Muscle layer of colon (tissue), 2 donors: ENCODE measurements around the gene CLIC5.

Experiments
- H3K27ac ChIP-seq: one replicate; pipeline ENCODE4 v1.7.0; 2013; ENCODE audit warnings: low read depth, mild to moderate bottlenecking, low read length, moderate library complexity
- H3K27me3 ChIP-seq, 2 donors: one replicate each; pipeline ENCODE4 v1.7.0; 2013; ENCODE audit warnings: low read length in 2 of 2, mild to moderate bottlenecking in 2 of 2; ENCODE audit not compliant: insufficient read depth in 2 of 2, control insufficient read depth in 1 of 2
- H3K36me3 ChIP-seq: one replicate; pipeline ENCODE4 v1.7.0; 2013; ENCODE audit warnings: mild to moderate bottlenecking, low read length; ENCODE audit not compliant: insufficient read depth
- H3K4me1 ChIP-seq: one replicate; pipeline ENCODE4 v1.7.0; 2013; ENCODE audit warnings: mild to moderate bottlenecking, low read length; ENCODE audit not compliant: insufficient read depth
- H3K4me3 ChIP-seq, 2 donors: one replicate each; pipeline ENCODE4 v1.7.0; 2013; ENCODE audit warnings: low read length in 2 of 2, low read depth in 1 of 2, mild to moderate bottlenecking in 1 of 2, moderate library complexity in 1 of 2
- H3K9ac ChIP-seq: one replicate; pipeline ENCODE4 v1.7.0; 2013; ENCODE audit warnings: low read length
- H3K9me3 ChIP-seq: one replicate; pipeline ENCODE4 v1.7.0; 2013; ENCODE audit warnings: mild to moderate bottlenecking, low read length
- donor health status: abdominal sarcoma.
- donor health status: Adenocarcinoma of cecum.

Gene CLIC5

GRCh38 chr6:45850378-45851033 is 165.2 kb downstream of the CLIC5 start:
- Histone ChIP-seq H3K9me3 (no peaks in the 10 kb centered on the region), H3K36me3 (no peaks in the 10 kb centered on the region), H3K4me3 (no peak overlapping the region)

GRCh38 chr6:45845567-45845966 is 170.1 kb downstream of the CLIC5 start:
- Histone ChIP-seq H3K27me3 (no peaks in the 10 kb centered on the region), H3K36me3 (no peaks in the 10 kb centered on the region), H3K27ac (no peak overlapping the region), H3K4me3 (no peak overlapping the region), H3K9ac (no peak overlapping the region), H3K4me1 (no peaks in the 10 kb centered on the region), H3K9me3 (no peaks in the 10 kb centered on the region)

More at GRCh38 chr6:45850378-45851033, 165.2 kb downstream of the CLIC5 start:
- Histone ChIP-seq H3K27me3 (no peaks in the 10 kb centered on the region), H3K27ac (no peak overlapping the region), H3K4me1 (no peaks in the 10 kb centered on the region), H3K9ac (no peak overlapping the region)

- Histone ChIP-seq H3K9me3 (no peaks in the 10 kb centered on the region), H3K27me3 (no peaks in the 10 kb centered on the region), H3K36me3 (no peaks in the 10 kb centered on the region), H3K27ac (no peak overlapping the region), H3K4me1 (no peaks in the 10 kb centered on the region), H3K9ac (no peak overlapping the region), H3K4me3 (no peak overlapping the region)
These were observed 170.7 kb downstream of the CLIC5 start for GRCh38 chr6:45844986-45845385.

GRCh38 chr6:45843848-45844521 is 171.7 kb downstream of the CLIC5 start:
- H3K27ac ChIP-seq, result no peak overlapping the region
- no peaks in the 10 kb centered on the region for H3K36me3 ChIP-seq
- H3K4me3 ChIP-seq, result no peak overlapping the region
- H3K9me3 ChIP-seq, result no peaks in the 10 kb centered on the region
- H3K27me3 ChIP-seq, result no peaks in the 10 kb centered on the region
- H3K4me1 ChIP-seq, result no peaks in the 10 kb centered on the region
- H3K9ac ChIP-seq, result no peak overlapping the region

GRCh38 chr6:45841062-45841461 is 174.6 kb downstream of the CLIC5 start:
- Histone ChIP-seq H3K27me3 (no peaks in the 10 kb centered on the region), H3K4me1 (no peaks in the 10 kb centered on the region), H3K9me3 (no peaks in the 10 kb centered on the region), H3K9ac (no peak overlapping the region), H3K4me3 (no peak overlapping the region), H3K27ac (no peak overlapping the region), H3K36me3 (no peaks in the 10 kb centered on the region)

GRCh38 chr6:45838996-45839395 is 176.7 kb downstream of the CLIC5 start:
- Histone ChIP-seq H3K27me3 (no peaks in the 10 kb centered on the region), H3K27ac (no peak overlapping the region), H3K9me3 (no peaks in the 10 kb centered on the region), H3K4me3 (no peak overlapping the region), H3K4me1 (no peaks in the 10 kb centered on the region), H3K36me3 (no peaks in the 10 kb centered on the region), H3K9ac (no peak overlapping the region)

- H3K27me3 ChIP-seq, result no peaks in the 10 kb centered on the region
- no peaks in the 10 kb centered on the region for H3K9me3 ChIP-seq
- no peak overlapping the region for H3K27ac ChIP-seq
- H3K36me3 ChIP-seq, result no peaks in the 10 kb centered on the region
- no peak overlapping the region for H3K4me3 ChIP-seq
- no peak overlapping the region for H3K9ac ChIP-seq
- no peaks in the 10 kb centered on the region for H3K4me1 ChIP-seq
These were observed 177.2 kb downstream of the CLIC5 start for GRCh38 chr6:45838451-45838850.

GRCh38 chr6:45837541-45838200 is 178.0 kb downstream of the CLIC5 start:
- Histone ChIP-seq H3K27ac (no peak overlapping the region), H3K4me1 (no peaks in the 10 kb centered on the region), H3K9me3 (no peaks in the 10 kb centered on the region), H3K9ac (no peak overlapping the region), H3K36me3 (no peaks in the 10 kb centered on the region), H3K4me3 (no peak overlapping the region), H3K27me3 (no peaks in the 10 kb centered on the region)

GRCh38 chr6:45836984-45837383 is 178.7 kb downstream of the CLIC5 start:
- Histone ChIP-seq H3K4me3 (no peak overlapping the region), H3K9me3 (no peaks in the 10 kb centered on the region)

GRCh38 chr6:45836438-45836824 is 179.2 kb downstream of the CLIC5 start:
- Histone ChIP-seq H3K27me3 (no peaks in the 10 kb centered on the region), H3K4me3 (no peak overlapping the region), H3K9me3 (no peaks in the 10 kb centered on the region), H3K36me3 (no peaks in the 10 kb centered on the region), H3K9ac (no peak overlapping the region), H3K27ac (no peak overlapping the region), H3K4me1 (no peaks in the 10 kb centered on the region)

More at GRCh38 chr6:45836984-45837383, 178.7 kb downstream of the CLIC5 start:
- H3K4me1 ChIP-seq, result no peaks in the 10 kb centered on the region
- no peak overlapping the region for H3K9ac ChIP-seq
- H3K36me3 ChIP-seq, result no peaks in the 10 kb centered on the region
- H3K27ac ChIP-seq, result no peak overlapping the region
- H3K27me3 ChIP-seq, result no peaks in the 10 kb centered on the region

GRCh38 chr6:45835721-45836437 is 179.8 kb downstream of the CLIC5 start:
- Histone ChIP-seq H3K4me1 (no peaks in the 10 kb centered on the region), H3K4me3 (no peak overlapping the region), H3K27ac (no peak overlapping the region), H3K9me3 (no peaks in the 10 kb centered on the region), H3K27me3 (no peaks in the 10 kb centered on the region), H3K36me3 (no peaks in the 10 kb centered on the region), H3K9ac (no peak overlapping the region)
